ENCODE data around the gene ALDOC. TPM values are rescaled to one million over a fixed set of nuclear protein-coding genes. Genes with fewer than 3 reads are reported as not detected.

Gene ALDOC
- total and polyA plus RNA-seq, 2 of the 13 experiments (the other 11 are each of a cell fraction or from before 2014, with no cell fraction given) = 15.4 to 60.9 TPM

DNA sequence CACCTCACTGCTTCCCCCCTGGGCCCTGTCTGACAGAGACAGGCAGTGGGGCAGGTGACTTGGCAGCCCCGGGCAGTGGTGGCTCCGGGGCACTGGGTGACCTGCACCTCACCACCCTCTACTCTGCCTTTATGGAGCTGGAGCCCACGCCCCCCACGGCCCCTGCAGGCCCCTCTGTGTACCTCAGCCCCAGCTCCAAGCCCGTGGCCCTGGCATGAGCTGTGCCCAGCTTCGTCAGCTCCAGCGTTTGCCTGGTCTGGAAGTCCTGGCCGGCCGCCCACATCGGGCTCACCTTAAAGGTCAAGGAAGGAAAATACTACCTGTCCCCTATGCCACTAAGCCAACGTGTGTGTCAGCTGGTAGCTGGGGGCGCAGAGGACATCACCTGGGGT is 39.5 kb downstream of the ALDOC start:
- Histone ChIP-seq H3K36me3 (replicated peaks in 1 of 2; ENCODE audit: control insufficient read depth in 1 of 2, insufficient read depth in 2 of 2, low read length in 2 of 2) (no peaks in the 10 kb centered on the region), H3K9me3 (ENCODE audit: low read length) (no peaks in the 10 kb centered on the region), H2AFZ (ENCODE audit: low read length) (no peak overlapping the region), H3K4me3 (replicated peaks in 1 of 3; ENCODE audit: insufficient read depth in 1 of 3, low read depth in 2 of 3, low read length in 3 of 3) (no peak overlapping the region), H3K27me3 (ENCODE audit: control insufficient read depth in 1 of 2, insufficient read depth in 2 of 2, low read length in 2 of 2) (peaks cover 4 to 32% of the 10 kb centered on the region in 2 experiments; a peak in 4 of 5 replicates), H3K9ac (ENCODE audit: insufficient read depth, low read depth, low read length) (no peak overlapping the region), H3K4me1 (ENCODE audit: insufficient read depth, low read length) (peaks cover 6% of the 10 kb centered on the region), H3K79me2 (ENCODE audit: insufficient read depth, low read length) (no peaks in the 10 kb centered on the region), H3K27ac (ENCODE audit: extremely low read length, insufficient read depth, low read length) (no peak overlapping the region), H3K4me2 (ENCODE audit: low read depth, low read length) (no peak overlapping the region), H4K20me1 (ENCODE audit: insufficient read depth, low read length) (no peaks in the 10 kb centered on the region)
- TF ChIP-seq ZSCAN12 (CRISPR knock-in tag; IDR thresholded peaks at IDR 0.05) (no peak), PLRG1 (conservative IDR thresholded peaks at IDR 0.05) (no peak), SALL2 (CRISPR knock-in tag; IDR thresholded peaks at IDR 0.05) (no peak), HOXA7 (CRISPR knock-in tag; IDR thresholded peaks at IDR 0.05) (no peak), NR3C1 (CRISPR knock-in tag; IDR thresholded peaks at IDR 0.05) (no peak), EHMT2 (IDR thresholded peaks at IDR 0.05; ENCODE audit: borderline replicate concordance, low read depth, low read length) (no peak), ZNF788 (CRISPR knock-in tag; IDR thresholded peaks at IDR 0.05; ENCODE audit: borderline replicate concordance) (no peak), ZBTB3 (CRISPR knock-in tag; IDR thresholded peaks at IDR 0.05; ENCODE audit: borderline replicate concordance, low read depth) (no peak), FOSL1 (CRISPR knock-in tag; IDR thresholded peaks at IDR 0.05; ENCODE audit: borderline replicate concordance) (no peak), SOX13 (IDR thresholded peaks at IDR 0.05) (no peak), SOX13 (CRISPR knock-in tag; conservative IDR thresholded peaks at IDR 0.05 in 1 of 2, IDR thresholded peaks at IDR 0.05 in 1 of 2) (no peak), ZNF746 (CRISPR knock-in tag; IDR thresholded peaks at IDR 0.05) (no peak), TBL1XR1 (IDR thresholded peaks at IDR 0.05; ENCODE audit: borderline replicate concordance, low read length, partially characterized antibody) (no peak), MAFG (CRISPR knock-in tag; IDR thresholded peaks at IDR 0.05) (no peak), ZNF234 (CRISPR knock-in tag; conservative IDR thresholded peaks at IDR 0.05) (no peak), ZNF274 (CRISPR knock-in tag; IDR thresholded peaks at IDR 0.05) (no peak), ZNF569 (CRISPR knock-in tag; IDR thresholded peaks at IDR 0.05; ENCODE audit: borderline replicate concordance) (no peak)
- TF ChIP-seq, protein P1, sequence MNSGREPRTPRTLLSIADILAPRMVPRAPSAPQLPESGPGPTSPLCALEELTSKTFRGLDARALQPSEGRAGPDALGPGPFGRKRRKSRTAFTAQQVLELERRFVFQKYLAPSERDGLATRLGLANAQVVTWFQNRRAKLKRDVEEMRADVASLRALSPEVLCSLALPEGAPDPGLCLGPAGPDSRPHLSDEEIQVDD (CRISPR knock-in tag; IDR thresholded peaks at IDR 0.05; ENCODE audit: borderline replicate concordance) = no peak
- TF ChIP-seq, protein P2, sequence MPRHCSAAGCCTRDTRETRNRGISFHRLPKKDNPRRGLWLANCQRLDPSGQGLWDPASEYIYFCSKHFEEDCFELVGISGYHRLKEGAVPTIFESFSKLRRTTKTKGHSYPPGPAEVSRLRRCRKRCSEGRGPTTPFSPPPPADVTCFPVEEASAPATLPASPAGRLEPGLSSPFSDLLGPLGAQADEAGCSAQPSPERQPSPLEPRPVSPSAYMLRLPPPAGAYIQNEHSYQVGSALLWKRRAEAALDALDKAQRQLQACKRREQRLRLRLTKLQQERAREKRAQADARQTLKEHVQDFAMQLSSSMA (CRISPR knock-in tag; IDR thresholded peaks at IDR 0.05) = no peak
- TF ChIP-seq, protein P3, sequence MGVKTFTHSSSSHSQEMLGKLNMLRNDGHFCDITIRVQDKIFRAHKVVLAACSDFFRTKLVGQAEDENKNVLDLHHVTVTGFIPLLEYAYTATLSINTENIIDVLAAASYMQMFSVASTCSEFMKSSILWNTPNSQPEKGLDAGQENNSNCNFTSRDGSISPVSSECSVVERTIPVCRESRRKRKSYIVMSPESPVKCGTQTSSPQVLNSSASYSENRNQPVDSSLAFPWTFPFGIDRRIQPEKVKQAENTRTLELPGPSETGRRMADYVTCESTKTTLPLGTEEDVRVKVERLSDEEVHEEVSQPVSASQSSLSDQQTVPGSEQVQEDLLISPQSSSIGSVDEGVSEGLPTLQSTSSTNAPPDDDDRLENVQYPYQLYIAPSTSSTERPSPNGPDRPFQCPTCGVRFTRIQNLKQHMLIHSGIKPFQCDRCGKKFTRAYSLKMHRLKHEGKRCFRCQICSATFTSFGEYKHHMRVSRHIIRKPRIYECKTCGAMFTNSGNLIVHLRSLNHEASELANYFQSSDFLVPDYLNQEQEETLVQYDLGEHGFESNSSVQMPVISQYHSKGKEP (CRISPR knock-in tag; IDR thresholded peaks at IDR 0.05) = no peak
- BruUV-seq (replicated peaks) = no TSS peak
- in situ Hi-C loops (cut with HindIII; ENCODE audit: extremely low pct_ligation_motif_present, low pct_unique_long_range_greater_than_20kb) = no loop called here
- POLR2A ChIA-PET = no interaction called here
- FAIRE-seq = no peak
- no peak for DNase-seq (ENCODE audit: low spot score)
- CTCF ChIA-PET (ENCODE audit: low intra/inter-chr PET ratio, low total read pairs) = no interaction called here
- WGBS (ENCODE audit: low lambda C conversion rate) = 15% methylated on average over 4 of the region's 12 CpGs
- ATAC-seq = no peak
- intact Hi-C loops (cut with micrococcal nuclease; ENCODE audit: unreplicated experiment) = no loop called here
